Activated naive CD8-positive, alpha-beta T cell treated with anti-CD3 and anti-CD28 coated beads, Interleukin-2, amount 50 U/mL, for 16 hours (primary cell): Measurements from ENCODE around the gene NHSL1.
"Not testable (repeated sequence)": the region's sequence is repeated elsewhere in the genome, so short reads cannot be mapped to it uniquely, and the experiment has no call there.

Experiments used
- DNase-seq: peaks from one replicate; pipeline ENCODE4 v3.0.0-alpha.2; 2020; ENCODE audit warnings: low read depth, low spot score

NHSL1 gene

DNA sequence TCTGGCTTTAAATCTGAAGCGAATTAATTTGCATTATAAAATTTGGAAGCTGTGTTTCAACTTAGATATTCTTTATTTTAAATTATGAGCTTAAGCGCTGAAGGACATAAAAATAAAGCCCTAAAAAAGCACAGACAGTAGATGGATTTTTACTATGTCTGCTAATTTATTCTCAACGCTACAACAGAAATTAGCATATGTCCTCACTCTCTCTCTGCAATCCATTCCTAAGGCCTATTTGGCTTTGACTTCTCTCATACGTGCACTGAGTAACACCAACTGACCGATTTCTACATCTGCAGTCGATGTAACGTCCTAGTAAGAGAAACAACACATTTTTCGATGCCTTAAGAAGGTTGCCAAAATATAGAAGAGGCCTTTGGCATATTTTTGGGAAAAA is 71.6 kb downstream of the NHSL1 start:
- no peak for DNase-seq

DNA sequence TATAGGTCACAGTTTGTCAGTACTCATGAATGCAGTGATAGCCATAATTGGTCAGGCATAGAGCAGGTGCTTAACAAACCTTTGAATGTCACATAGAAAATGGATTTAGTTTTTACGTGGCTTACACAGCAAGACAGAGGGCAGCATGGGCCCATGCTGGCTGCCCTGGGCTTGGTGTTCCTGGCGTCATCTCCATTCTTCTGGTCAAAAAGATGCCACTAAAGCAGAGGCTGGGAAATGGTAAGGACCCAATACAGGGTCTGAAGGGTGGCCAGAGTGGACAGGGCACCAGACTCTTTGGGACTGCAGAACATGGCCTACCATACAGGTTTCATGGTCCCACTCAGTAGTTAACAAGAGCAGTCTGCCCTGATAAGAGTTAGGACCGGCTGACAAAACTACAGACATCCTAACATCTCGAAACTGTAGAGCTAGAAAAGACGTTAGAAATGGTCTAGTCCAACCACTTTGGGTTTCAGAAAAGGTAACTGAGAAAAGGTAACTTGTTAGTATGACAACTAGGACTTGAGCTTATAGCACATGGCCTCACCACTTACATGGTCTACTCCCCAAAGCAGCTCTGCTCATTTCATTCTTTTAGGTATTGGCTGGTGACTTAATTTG is 72.7 kb downstream of the NHSL1 start:
- no peak for DNase-seq

DNA sequence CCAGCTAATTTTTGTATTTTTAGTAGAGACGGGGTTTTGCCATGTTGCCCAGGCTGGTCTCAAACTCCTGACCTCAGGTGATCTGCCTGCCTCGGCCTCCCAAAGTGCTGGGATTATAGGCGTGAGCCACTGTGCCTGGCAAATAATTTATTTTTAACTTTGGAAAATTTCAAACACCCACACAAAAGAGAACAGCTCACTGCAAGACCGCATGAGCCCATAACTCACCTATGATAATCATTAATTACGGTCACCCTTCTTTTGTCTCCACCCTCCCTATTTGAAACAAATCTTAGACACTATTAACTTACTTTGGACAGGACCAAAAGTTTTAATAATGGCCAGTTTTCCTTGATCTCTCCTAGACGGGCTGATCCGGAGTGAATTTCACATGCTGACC is 74.0 kb downstream of the NHSL1 start:
- DNase-seq: not testable (repeated sequence)

DNA sequence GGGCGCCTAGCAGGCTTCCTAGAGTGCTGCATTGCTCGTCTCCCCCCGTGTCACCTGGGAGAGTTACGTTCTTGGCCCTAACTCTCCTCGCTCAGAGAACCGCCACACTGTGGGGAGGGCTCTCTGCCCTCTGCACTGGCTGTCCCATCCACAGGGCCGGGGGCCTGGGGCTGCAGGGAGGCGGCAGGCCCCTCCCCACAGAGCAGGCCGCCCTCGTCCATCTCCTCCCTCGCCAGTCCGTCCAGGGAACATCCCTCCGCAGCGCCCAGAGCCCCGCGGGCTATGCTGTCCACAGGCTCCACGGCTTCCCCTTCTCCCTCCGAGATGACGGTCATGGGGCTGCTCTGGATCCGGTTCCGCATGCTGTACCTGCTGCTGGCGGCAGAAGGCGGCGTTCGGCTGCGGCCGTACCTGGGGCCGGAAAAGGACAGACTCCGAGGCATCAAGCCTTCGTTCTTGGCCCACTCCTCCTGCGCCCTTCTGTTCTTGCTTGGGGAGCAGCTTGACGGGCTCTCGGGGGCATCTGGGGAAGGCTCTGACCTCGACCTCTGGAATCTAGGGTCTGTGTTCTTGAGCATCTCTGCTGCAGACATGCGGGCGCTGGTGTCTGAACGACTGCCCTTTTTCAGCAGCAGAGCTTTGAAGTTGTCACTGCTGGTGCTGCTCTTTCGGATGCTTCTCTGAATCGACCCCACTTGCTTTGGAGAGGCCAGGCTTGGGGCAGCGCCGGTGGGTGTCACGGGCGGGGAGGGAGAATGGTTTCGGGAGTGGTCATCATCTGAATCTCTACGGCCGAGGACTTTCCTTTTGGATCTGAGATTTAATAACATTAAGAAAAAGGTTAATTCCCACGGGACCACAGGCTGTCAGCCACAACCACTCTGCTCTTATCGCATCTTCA is 75.0 kb downstream of the NHSL1 start:
- no peak for DNase-seq

GRCh38 chr6:138422861-138423260 is 76.4 kb downstream of the NHSL1 start:
- no peak for DNase-seq

DNA sequence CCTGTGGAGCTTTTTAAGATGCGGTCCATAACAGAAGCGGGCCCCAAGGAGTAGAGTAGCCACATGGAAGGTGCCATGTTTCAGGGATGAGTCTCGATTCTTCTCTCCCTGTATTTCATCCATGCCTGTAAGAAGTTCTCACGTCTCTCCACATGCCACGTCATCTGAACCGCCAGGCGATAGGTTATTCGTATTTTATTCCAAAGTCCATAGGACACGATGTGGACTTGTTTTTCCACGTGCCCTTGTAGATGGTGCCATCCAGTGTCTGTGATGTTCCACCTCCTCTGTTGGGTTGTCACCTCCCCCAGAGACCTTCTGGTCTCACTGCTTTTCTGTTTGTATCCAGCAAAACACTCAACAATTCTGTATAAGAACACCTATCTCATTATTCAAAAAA is 77.7 kb downstream of the NHSL1 start:
- no peak for DNase-seq

DNA sequence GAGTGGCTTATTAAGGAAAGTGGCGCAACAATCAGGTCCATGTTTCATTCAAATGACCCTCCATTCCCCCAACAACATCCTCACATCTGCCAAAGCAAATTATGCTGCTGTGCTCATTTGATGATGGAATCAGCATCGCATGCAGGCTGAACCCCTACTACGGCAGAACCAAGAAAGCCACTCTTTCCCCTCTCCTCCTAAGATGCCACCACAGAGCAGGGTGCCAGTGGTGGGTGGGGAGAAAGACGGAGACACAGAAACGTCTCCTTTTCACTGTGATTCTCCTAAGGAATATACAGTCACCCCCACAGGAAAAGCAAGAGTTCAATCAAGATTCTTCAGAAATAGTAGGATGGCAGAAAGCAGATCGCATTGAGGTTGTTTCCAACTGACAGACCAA is 78.2 kb downstream of the NHSL1 start:
- DNase-seq: no peak

DNA sequence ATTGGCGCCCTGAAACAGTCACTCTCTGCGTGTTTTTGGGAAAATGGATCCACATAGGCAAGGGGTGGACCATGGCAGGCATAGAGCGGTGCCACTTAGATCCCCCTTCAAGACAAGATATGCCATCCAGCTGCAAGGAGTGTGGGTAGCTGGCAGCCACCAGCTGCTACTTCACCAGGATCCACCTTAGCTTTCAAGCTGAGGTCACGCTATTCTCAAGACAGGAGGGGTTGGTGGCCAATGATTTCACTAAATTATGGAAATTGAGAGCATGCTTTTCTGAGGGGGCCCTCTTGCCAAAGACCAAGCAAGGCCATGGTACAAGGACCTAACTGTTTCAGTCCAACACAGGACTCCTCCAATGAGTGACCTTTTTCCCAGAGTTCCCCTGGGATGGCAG is 78.9 kb downstream of the NHSL1 start:
- no peak for DNase-seq

DNA sequence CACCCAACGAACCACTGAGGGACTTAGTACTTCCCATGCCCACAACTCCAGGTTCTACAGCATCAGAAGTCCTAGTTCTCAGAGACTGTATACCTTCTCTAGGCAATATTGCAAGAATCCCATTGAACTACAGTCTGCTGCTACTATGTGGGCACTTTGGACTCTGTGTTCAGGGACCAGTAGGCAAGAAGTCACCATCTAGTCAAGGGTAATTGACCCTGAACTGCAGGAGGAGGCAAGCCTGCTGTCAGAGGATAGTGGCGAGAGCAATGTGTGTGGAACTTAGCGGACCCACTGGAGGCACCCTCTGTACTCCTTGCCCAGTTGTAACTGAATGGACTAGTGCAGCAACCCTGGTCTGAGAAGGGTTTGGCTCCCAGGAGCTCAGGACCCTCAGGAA is 79.5 kb downstream of the NHSL1 start:
- no peak for DNase-seq

DNA sequence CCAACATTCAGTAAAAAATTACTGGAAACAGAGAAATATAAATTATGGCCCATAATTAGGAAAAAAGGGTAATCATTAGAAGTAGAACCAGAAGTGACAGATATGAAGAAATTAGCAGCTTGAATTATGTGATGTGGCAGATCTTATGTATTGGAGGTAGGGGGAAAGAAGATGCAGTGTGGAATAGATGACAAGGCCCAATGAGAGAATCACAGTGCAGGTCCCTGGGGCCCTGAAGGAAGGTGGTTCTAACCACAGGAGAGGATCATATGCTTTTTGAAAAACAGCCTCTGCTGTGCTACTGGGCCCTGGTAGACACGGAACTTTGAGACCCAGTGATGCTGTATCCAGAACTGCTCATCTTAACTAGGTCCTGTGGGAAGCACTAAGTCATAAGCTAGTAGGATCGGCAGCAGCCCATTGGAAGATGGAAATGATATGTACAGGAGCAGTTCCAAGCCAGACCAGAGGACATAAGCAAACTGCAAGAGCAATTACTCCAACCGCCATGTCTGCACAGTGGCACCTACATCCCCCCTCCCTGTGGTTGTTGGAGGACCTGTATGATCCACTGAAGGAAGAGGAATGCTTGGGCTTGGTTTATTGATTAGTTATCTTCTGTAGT is 81.1 kb downstream of the NHSL1 start:
- no peak for DNase-seq

DNA sequence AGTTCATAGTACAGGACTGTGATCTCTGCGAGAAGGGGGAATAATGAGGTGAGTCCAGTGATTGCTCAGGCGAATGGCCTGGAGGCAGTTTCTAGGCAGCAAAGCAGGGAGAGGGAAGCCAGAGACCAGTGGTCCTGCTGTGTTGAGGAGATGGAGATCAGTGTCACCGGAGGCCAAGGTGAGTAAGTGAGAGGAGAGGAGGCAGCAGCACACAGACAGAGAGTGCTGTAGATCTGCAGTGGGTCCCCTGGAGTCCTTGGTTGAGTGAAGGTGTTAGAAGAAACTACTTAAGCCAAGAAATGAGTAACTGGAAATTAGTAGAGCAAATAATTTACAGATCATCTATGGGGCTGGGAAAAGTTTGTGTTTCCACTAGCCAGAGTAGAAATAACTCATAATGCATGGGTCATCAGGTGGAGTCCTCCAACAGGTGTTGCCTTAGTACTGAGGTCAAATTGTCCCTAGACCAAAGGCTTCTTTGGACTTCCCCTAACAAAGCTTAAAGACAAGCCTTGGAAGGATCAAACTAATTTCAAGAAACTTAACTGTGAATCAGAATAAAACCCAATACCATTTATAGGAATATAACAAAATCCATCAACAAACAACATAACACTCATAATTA is 81.7 kb downstream of the NHSL1 start:
- no peak for DNase-seq

DNA sequence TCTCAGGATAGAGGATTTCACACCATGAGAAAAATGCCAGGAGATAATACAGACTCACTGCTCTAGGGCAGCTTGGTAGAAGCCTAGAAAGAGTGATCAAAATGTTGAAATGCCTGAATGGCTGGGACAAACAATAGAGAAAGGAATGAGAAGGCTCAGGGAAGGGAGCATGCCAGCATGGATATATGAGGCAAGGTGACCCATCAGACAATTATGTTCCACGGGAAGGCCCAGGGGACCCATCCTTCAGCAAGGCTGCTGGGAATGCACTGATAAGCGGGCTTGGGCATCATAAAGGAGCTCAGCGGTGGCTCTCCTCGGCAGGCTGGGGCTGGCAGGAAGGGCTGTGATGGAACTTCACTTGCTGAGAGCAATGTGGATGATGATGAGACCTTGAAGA is 83.1 kb downstream of the NHSL1 start:
- DNase-seq: no peak

DNA sequence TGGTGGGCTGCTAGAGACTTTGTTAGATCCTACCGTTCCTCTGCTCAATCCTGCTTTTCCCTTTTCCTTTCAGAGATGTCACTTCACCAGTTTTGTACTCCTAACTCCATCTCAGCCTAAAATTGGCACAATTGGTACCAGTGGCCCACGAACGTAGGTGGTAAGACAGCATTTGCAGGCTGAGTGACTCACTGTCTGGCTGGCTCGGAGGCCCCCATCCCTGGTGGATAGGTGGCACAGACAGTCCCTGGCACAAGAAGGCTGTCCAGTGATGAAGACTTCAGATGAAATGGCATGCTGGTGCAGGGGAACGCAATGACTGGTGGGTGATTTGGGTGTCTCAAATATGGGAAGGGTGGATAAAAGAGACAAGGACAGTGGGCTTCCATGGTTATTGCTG is 84.2 kb downstream of the NHSL1 start:
- no peak for DNase-seq

- DNase-seq: no peak
These were observed 88.1 kb downstream of the NHSL1 start for GRCh38 chr6:138410972-138411880.

DNA sequence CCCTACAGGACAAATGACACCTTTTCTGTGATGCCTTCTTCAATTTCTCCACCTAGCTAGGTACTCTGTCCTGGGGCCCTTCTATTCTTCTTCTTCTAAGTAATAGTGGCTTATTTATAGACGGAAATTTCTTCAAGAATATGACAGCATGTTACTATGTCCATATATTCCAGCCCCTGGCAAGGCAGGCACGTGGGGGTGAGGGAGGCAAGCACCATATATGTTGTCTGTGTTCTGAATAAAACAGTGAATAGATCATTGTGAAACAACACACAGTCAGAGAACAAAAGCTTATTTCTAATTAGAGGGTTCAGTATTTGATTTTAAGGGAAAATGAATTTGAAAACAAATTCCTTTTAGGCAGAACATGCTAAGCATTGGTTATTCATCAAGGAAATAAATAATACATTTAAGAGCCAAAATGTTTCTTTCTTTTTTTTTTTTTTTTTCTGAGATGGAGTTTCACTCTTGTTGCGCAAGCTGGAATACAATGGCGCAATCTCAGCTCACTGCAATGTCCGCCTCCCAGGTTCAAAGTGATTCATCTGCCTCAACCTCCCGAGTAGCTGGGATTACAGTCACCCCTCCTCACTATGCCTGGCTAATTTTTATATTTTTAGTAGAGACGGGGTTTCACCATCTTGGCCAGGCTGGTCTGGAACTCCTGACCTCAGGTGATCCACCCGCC is 89.1 kb downstream of the NHSL1 start:
- DNase-seq: no peak

DNA sequence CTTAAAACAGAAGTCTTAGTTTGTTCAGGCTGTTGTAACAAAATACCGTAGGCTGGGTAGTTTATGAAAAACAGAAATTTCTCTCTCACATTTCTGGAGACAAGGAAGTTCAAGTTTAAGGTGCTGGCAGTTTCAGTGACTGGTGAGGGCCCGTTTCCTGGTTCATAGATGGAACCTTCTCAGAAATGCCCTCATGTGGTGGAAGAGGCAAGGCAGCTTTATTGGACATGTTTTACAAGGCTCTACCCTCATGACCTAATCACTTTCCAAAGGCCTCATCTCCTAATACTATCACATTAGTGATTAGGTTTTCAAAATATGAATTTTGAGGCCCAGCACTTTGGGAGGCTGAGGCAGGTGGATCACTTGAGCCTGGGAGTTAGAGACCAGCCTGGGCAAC is 92.9 kb downstream of the NHSL1 start:
- no peak for DNase-seq

DNA sequence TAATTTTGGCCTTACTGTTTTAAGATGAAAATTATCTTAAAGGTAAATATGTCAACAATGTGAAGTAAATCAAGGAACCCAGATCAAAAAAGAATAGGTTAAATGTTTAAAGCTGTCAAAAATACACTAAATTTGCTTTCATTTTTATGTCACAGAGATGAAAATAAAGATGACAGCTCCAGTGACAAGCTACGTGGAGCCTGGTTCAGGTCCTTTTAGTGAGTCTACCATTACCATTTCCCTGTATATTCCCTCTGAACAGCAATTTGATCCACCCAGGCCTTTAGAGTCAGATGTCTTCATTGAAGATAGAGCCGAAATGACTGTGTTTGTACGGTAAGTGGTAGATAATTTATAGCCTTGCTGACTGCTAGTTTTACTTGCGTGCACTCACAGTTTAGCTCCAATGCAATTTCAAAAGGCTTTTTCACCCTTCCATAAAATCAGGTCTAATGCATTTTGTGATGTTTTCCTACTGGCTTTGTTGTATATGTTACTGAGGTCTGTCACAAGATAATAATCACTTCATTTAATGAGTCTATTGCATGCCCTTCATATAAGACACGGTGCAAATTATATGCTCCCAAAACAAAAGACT is 93.4 kb downstream of the NHSL1 start:
- no peak for DNase-seq

DNA sequence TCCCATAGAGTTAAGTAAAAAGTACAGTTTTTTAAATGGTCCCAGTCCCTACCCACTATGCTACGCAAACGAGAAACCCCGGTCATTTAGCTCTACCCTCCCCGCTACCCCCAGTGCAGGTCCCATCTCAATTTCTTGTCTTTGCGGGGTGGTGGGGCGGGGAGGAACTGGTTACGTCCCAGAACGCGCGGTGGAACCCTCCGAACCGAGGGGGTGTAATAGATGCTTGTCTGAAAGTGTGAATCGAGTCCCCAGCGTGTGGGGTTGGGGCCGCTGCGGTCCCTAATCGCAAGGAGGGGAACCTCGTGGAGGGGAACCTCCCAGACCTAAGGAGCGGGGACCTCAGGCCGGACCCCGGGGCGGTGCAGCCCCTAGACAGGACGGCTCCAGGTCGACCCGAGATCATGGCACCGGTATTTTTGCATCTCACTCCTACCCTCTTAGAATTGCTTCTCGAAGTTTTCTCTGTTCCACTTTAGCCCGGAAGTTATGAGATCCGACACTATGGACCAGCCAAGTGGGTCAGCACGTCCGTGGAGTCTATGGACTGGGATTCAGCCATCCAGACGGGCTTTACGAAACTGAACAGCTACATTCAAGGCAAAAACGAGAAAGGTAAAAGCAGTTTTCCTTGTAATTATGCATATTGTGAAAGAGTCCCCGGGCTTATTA is 94.5 kb downstream of the NHSL1 start:
- no peak for DNase-seq

DNA sequence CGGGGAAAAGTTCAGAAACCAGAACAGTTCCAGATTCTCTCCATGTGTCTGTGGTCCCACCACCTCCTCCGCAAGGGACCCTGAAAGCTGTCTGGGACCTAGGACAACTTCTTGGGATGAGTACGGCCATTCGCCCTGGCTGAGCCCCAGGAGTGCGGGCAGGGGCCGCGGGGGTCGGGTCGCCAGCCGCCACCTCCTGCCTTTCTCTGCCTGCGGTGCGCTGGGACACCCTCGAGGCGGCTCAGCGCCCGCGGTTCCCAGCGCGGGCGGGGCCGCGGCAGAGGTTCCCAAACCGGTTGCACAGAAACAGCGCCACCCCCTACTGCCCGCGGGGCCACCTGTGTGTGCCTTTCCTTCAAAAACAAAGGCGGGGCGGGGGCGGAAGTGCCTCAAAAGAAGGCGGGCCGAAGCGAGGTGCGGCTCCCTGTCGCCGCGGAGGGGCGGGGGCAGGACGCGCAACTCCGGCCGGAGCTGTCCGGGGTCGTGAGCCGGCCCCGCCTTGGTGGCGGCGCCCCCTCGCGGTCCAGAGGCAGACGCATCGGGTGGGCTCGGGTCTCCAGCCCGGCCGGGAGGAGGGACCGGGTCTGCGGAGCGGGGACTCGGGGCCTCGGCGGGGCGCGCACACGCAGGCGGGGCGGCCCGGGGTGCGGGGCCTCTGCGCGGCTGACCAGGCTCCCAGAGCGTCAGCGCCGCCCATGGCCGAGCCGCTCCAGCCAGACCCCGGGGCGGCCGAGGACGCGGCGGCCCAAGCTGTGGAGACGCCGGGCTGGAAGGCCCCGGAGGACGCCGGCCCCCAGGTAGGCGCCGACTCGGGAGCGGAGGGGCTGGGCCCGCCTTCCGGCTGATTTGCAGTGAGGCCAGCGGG is 95.3 kb downstream of the NHSL1 start, which contains the start of gene HEBP2:
Gene HEBP2, plus strand, starts transcription at position 423 of the 865 bp plus-strand sequence. Its CDS starts 273 bp downstream, at position 696.
- peak; percentile 84 for DNase-seq
